Measurements from ENCODE around the gene NCKIPSD.
"Not testable (repeated sequence)": the region's sequence is repeated elsewhere in the genome, so short reads cannot be mapped to it uniquely, and the experiment has no call there.

The NCKIPSD gene

DNA sequence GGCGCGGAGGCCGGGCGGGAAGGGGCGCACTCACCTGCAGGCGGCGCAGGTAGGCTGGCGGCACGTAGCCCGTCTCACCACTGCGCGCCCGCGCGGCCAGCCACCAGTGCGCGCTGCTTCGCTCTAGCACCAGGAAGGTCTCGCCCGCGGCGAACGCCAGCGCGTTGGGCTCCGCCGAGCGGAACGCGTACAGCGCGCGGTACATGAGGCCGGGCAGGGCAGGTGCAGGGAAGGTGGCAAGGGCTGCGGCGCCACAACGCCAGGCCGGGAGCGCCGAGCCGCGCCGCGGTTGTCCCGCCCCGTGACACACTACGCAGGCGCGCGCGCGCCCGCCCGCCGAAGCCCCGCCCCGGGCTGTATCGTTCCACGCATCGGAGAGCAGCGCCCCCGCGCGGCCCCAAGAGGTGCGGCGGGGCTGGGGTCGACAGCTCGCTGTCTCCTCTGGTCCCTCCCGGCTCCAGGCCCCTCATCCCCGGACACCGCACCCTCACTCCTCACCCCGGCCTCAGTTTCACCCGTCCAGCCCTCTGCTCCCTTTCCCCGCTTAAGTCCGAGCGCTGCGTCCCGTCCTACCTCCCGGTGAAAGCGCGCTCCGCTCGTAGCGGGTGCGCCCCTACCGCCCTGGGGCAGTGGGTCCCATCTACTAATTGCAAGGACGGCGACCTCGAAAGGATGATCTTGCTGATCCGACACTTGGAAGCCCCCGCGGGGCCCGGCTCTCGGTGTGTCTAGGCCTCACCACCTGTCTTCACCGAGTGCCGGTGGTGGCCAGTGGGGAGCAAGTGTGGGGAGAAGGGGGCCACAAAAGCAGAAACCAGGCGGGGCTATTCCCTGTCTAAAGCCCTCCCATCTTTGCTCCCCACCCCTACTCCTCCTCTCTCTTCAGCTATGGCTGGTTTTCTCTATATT is at the start of gene NCKIPSD:
TSS of gene NCKIPSD (minus strand) at position 313 of the 909 bp plus-strand sequence. CDS start at position 205, 108 bp downstream.
- DNase-seq, result peak; percentile 89 to 94
- no peak for TF ChIP-seq GATA1 (IDR thresholded peaks at IDR 0.05; ENCODE audit: low read depth, low read length)
- TF ChIP-seq POLR2A (IDR thresholded peaks at IDR 0.05; ENCODE audit: low read length), result peak; percentile 86

DNA sequence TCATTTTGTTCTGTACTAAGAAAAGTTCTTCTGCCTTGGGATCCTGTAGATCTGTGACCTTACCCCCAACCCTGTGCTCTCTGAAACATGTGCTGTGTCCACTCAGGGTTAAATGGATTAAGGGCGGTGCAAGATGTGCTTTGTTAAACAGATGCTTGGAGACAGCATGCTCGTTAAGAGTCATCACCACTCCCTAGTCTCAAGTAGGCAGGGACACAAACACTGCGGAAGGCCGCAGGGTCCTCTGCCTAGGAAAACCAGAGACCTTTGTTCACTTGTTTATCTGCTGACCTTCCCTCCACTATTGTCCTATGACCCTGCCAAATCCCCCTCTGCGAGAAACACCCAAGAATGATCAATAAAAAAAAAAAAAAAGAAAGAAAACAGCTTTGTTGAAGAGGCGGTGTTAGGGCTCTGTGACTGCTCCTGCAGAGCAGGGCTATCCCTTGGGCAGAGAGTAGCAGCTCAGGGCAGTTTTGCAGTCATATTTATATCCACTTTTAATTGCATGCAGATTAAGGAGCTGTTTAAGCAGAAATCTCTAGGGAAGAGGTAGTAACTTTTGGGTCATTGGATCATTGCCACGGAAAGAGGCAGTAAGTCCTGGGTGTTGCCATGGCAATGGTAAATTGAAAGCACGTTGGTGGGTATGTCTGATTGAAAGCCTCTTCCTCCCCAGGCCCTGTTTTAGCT is 49.5 kb upstream of the NCKIPSD start:
- not testable (repeated sequence) for DNase-seq

- not testable (repeated sequence) for DNase-seq
Observed at GRCh38 chr3:48734541-48734940, 48.8 kb upstream of the NCKIPSD start.

- DNase-seq, result not testable (repeated sequence)
Observed at GRCh38 chr3:48733752-48734518, 48.2 kb upstream of the NCKIPSD start.

- DNase-seq, result no peak
- TF ChIP-seq POLR2A (IDR thresholded peaks at IDR 0.05; ENCODE audit: low read length) (no peak), GATA1 (IDR thresholded peaks at IDR 0.05; ENCODE audit: low read depth, low read length) (no peak)
Observed at GRCh38 chr3:48727511-48727910, 41.8 kb upstream of the NCKIPSD start.

GRCh38 chr3:48725185-48725855 is 39.6 kb upstream of the NCKIPSD start:
- not testable (repeated sequence) for DNase-seq

GRCh38 chr3:48723725-48724124 is 38.0 kb upstream of the NCKIPSD start:
- DNase-seq, result no peak
- TF ChIP-seq GATA1 (IDR thresholded peaks at IDR 0.05; ENCODE audit: low read depth, low read length), result no peak
- TF ChIP-seq POLR2A (IDR thresholded peaks at IDR 0.05; ENCODE audit: low read length), result no peak

DNA sequence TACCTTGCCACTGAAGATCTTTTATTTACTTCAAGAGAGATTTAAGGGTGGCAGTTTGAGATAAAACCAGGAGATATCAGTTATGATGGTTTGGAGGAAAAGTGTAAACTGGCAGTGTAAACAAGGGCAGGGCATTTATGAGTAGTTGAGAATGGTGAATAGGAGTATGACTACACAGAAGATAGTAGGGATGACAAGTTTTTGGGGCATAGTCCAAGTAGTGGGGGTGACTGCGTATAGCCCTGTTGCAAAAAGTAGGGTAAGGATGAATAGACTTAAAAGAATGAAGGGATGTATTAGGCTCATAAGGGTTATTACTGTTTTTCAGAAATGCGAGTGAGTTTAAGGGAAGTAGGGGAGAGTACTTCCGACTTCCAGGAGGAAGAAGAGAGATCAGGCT is 37.6 kb upstream of the NCKIPSD start:
- peak in 1 of 2 experiments; percentile 30 for DNase-seq

GRCh38 chr3:48716982-48717746 is 31.4 kb upstream of the NCKIPSD start, which contains the start of gene IP6K2:
Gene IP6K2 (minus strand): TSS chr3:48717221. CDS start chr3:48695291, 21,930 bp downstream.
- TF ChIP-seq GATA1 (IDR thresholded peaks at IDR 0.05; ENCODE audit: low read depth, low read length), result no peak
- TF ChIP-seq POLR2A (IDR thresholded peaks at IDR 0.05; ENCODE audit: low read length), result peak; percentile 93
- peak; percentile 98 for DNase-seq

- TF ChIP-seq POLR2A (IDR thresholded peaks at IDR 0.05; ENCODE audit: low read length), result no peak
- no peak for TF ChIP-seq GATA1 (IDR thresholded peaks at IDR 0.05; ENCODE audit: low read depth, low read length)
- peak; percentile 58 to 66 for DNase-seq
Observed at GRCh38 chr3:48716508-48716981, 30.8 kb upstream of the NCKIPSD start.

- TF ChIP-seq POLR2A (IDR thresholded peaks at IDR 0.05; ENCODE audit: low read length) (no peak), GATA1 (IDR thresholded peaks at IDR 0.05; ENCODE audit: low read depth, low read length) (no peak)
- DNase-seq, result no peak
Observed at GRCh38 chr3:48715174-48715800, 29.6 kb upstream of the NCKIPSD start.

DNA sequence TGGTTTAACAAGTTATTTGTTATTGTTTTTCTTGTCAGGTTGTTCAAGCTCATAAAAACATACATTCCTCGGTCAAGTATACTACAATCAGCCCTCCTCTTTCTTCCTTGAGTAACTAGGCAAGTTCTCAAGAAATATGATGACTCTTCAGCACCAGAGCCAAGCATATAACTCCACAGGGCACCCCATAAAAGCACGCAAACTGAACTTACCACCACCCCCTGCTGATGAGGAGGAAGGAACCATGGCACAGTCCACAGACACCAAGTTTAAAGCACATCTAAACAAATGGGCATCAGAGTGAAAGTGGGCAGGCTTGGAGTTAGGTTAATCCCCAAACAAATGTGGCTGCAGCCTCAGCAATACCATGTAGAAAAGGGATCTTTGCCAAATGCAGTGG is 26.0 kb upstream of the NCKIPSD start:
- no peak for DNase-seq
- TF ChIP-seq POLR2A (IDR thresholded peaks at IDR 0.05; ENCODE audit: low read length) (no peak), GATA1 (IDR thresholded peaks at IDR 0.05; ENCODE audit: low read depth, low read length) (no peak)

DNA sequence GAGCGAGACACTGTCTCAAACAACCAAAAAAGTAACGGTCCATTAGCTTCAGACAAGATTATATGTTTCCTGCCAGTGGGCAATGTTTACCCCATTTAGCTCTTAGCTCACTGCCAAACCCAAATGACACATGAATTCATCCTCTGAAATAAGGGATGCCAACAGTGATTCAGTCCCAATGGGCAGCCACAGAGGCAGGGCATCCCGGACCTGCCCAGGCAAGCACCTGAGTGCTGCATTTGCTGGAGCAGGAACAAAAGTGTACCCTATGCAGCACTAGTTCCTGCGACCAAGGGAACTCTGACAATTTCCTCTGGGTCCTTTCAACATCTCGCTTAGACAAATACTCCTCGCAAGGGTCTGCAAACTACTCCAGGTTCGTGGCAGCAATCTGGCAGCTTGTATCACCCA is 23.3 kb upstream of the NCKIPSD start:
- no peak for TF ChIP-seq GATA1 (IDR thresholded peaks at IDR 0.05; ENCODE audit: low read depth, low read length)
- TF ChIP-seq POLR2A (IDR thresholded peaks at IDR 0.05; ENCODE audit: low read length), result no peak
- DNase-seq, result no peak

All from erythroblast (primary cell).